ENCODE results near the gene USP32.
"Not testable (repeated sequence)": the region's sequence is repeated elsewhere in the genome, so short reads cannot be mapped to it uniquely, and the experiment has no call there.

USP32 gene

GRCh38 chr17:60325730-60326524, 66.0 kb downstream of the USP32 start:
- FAIRE-seq, result no peak

DNA sequence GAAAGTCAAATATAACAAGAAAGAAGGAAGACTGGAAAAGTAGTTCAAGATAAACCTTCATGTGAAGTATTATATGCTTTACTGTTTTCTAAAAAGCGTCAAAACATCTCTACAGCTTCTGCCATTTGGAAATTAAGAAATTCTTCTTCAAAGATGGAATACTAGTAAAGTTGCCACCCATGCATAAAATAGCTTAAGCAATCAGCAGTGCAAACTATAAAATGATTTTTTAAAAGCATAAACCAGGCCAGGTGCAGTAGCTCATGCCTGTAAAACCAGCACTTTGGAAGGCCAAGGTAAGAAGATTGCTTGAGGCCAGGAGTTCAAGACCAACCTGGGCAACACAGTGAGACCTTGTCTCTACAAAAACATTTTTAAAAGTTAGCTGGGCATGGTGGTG, 68.2 kb downstream of the USP32 start:
- DNase-seq (ENCODE audit: insufficient read length) (no peak), FAIRE-seq (no peak)
- TF ChIP-seq POLR2A (IDR thresholded peaks at IDR 0.05; ENCODE audit: low read depth, low read length) (no peak), POLR2AphosphoS5 (IDR thresholded peaks at IDR 0.05; ENCODE audit: low read depth, low read length) (no peak), TAF1 (IDR thresholded peaks at IDR 0.05; ENCODE audit: borderline replicate concordance, low read depth, low read length) (no peak)

More at GRCh38 chr17:60325730-60326524, 66.0 kb downstream of the USP32 start:
- TF ChIP-seq POLR2A (IDR thresholded peaks at IDR 0.05; ENCODE audit: low read depth, low read length) (no peak), TAF1 (IDR thresholded peaks at IDR 0.05; ENCODE audit: borderline replicate concordance, low read depth, low read length) (no peak), POLR2AphosphoS5 (IDR thresholded peaks at IDR 0.05; ENCODE audit: low read depth, low read length) (no peak)
- DNase-seq (ENCODE audit: insufficient read length), result no peak

- TF ChIP-seq POLR2A (IDR thresholded peaks at IDR 0.05; ENCODE audit: low read depth, low read length) (no peak), POLR2AphosphoS5 (IDR thresholded peaks at IDR 0.05; ENCODE audit: low read depth, low read length) (no peak), TAF1 (IDR thresholded peaks at IDR 0.05; ENCODE audit: borderline replicate concordance, low read depth, low read length) (no peak)
- no peak for DNase-seq (ENCODE audit: insufficient read length)
- FAIRE-seq, result no peak
Measured at GRCh38 chr17:60322056-60322387, 69.9 kb downstream of the USP32 start.

- no peak for TF ChIP-seq POLR2AphosphoS5 (IDR thresholded peaks at IDR 0.05; ENCODE audit: low read depth, low read length)
- no peak for DNase-seq (ENCODE audit: insufficient read length)
- FAIRE-seq, result no peak
Measured at GRCh38 chr17:60321336-60322055, 70.4 kb downstream of the USP32 start.

GRCh38 chr17:60318830-60319229, 73.1 kb downstream of the USP32 start:
- TF ChIP-seq POLR2A (IDR thresholded peaks at IDR 0.05; ENCODE audit: low read depth, low read length) (no peak), TAF1 (IDR thresholded peaks at IDR 0.05; ENCODE audit: borderline replicate concordance, low read depth, low read length) (no peak), POLR2AphosphoS5 (IDR thresholded peaks at IDR 0.05; ENCODE audit: low read depth, low read length) (no peak)
- no peak for FAIRE-seq
- no peak for DNase-seq (ENCODE audit: insufficient read length)

GRCh38 chr17:60318326-60318725, 73.6 kb downstream of the USP32 start:
- DNase-seq (ENCODE audit: insufficient read length), result no peak
- no peak for FAIRE-seq
- no peak for TF ChIP-seq POLR2A (IDR thresholded peaks at IDR 0.05; ENCODE audit: low read depth, low read length)
- no peak for TF ChIP-seq TAF1 (IDR thresholded peaks at IDR 0.05; ENCODE audit: borderline replicate concordance, low read depth, low read length)
- TF ChIP-seq POLR2AphosphoS5 (IDR thresholded peaks at IDR 0.05; ENCODE audit: low read depth, low read length), result no peak

GRCh38 chr17:60315650-60316049, 76.3 kb downstream of the USP32 start:
- TF ChIP-seq POLR2A (IDR thresholded peaks at IDR 0.05; ENCODE audit: low read depth, low read length), result no peak
- FAIRE-seq (no peak), DNase-seq (ENCODE audit: insufficient read length) (no peak)

- DNase-seq (ENCODE audit: insufficient read length); FAIRE-seq: not testable (repeated sequence)
Measured at GRCh38 chr17:60314900-60315299, 77.0 kb downstream of the USP32 start.

- FAIRE-seq (no peak), DNase-seq (ENCODE audit: insufficient read length) (no peak)
- TF ChIP-seq TAF1 (IDR thresholded peaks at IDR 0.05; ENCODE audit: borderline replicate concordance, low read depth, low read length), result no peak
- no peak for TF ChIP-seq POLR2A (IDR thresholded peaks at IDR 0.05; ENCODE audit: low read depth, low read length)
- TF ChIP-seq POLR2AphosphoS5 (IDR thresholded peaks at IDR 0.05; ENCODE audit: low read depth, low read length), result no peak
Measured at GRCh38 chr17:60314423-60314822, 77.5 kb downstream of the USP32 start.

- TF ChIP-seq POLR2A (IDR thresholded peaks at IDR 0.05; ENCODE audit: low read depth, low read length) (no peak), POLR2AphosphoS5 (IDR thresholded peaks at IDR 0.05; ENCODE audit: low read depth, low read length) (no peak)
- no peak for DNase-seq (ENCODE audit: insufficient read length)
- FAIRE-seq, result no peak
Measured at GRCh38 chr17:60311936-60312335, 80.0 kb downstream of the USP32 start.

DNA sequence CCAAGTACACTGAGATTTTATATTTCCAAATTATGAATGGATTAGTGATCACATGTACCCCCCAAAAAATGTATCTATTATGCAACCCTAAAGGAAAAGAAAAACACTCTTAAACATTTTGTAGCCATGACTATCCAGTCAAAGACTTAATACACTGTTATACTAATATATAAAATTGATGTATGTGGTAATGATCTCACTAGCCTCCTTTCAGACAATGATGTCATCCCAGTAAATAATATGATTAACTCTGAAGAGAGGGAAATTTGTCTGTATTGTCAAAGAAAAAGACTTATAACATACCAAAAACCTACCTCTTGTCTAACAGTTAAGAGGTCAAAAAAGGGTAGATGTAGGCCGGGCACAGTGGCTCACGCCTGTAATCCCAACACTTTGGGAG, 80.7 kb downstream of the USP32 start:
- no peak for DNase-seq (ENCODE audit: insufficient read length)
- FAIRE-seq, result no peak
- TF ChIP-seq POLR2A (IDR thresholded peaks at IDR 0.05; ENCODE audit: low read depth, low read length), result no peak
- no peak for TF ChIP-seq TAF1 (IDR thresholded peaks at IDR 0.05; ENCODE audit: borderline replicate concordance, low read depth, low read length)
- TF ChIP-seq POLR2AphosphoS5 (IDR thresholded peaks at IDR 0.05; ENCODE audit: low read depth, low read length), result no peak

DNA sequence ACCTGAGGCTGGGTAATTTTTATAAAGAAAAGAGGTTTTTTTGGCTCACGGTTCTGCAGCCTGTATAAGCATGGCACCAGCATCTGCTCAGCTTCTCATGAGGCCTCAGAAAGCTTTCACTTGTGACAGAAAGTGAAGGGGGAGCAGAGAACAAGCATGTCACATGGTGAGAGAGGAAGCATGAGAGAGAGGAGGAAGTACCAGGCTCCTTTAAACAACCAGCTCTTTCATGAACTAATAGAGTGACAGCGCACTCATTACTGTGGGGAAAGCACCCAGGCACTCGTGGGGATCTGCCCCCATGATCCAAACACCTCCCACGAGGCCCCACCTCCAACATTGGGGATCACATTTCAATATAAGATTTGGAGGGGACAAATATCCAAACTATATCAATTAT, 86.8 kb downstream of the USP32 start:
- DNase-seq (ENCODE audit: insufficient read length) (no peak), FAIRE-seq (peak; percentile 97)
- TF ChIP-seq TAF1 (IDR thresholded peaks at IDR 0.05; ENCODE audit: borderline replicate concordance, low read depth, low read length), result no peak
- no peak for TF ChIP-seq POLR2A (IDR thresholded peaks at IDR 0.05; ENCODE audit: low read depth, low read length)
- TF ChIP-seq POLR2AphosphoS5 (IDR thresholded peaks at IDR 0.05; ENCODE audit: low read depth, low read length), result no peak

All from GM12892 (cell line).